ENCODE results near the gene MSL1. TPM values are rescaled to one million over a fixed set of nuclear protein-coding genes. Genes with fewer than 3 reads are reported as not detected.

MSL1 gene
- total and polyA plus RNA-seq, 2 of the 13 experiments (the other 11 are each of a cell fraction or from before 2014, with no cell fraction given) = 63.8 to 88.5 TPM

DNA sequence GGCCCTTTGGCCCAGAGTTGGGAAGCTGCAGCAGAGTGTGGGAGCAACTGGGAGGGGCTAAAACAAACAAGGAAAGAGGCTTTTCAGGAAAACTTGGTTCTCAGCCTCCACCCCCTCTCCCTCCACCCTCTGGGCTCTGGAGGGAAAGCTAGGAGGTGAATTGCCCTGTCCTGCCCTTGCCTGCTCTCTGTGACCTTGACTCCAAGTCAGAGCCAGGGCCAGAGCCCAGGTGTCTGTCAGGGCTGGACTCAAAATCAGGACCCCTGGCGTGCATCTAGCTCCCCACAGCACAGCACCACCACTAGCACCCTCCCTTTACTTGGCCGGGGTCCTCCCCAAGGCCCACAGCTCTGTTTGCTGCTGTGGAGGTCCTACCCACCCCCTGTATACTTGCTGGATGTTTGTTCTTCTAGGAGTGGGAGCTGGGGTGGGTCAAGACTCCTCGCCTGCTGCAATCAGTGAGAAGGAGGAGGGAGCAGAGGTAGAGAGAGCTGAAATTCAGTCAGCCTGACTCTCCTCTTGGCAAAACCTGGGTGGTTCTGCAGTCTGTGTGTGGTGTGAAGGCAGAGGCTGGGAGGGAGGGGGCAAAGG lies 18.6 kb upstream of the MSL1 start (continued):
- 0 out of 2 replicates have a peak, but pooled peaks have one; percentile 23 for TF ChIP-seq ZMYM4 (CRISPR knock-in tag; IDR thresholded peaks at IDR 0.05)
- no peak for TF ChIP-seq ZKSCAN8 (CRISPR knock-in tag; IDR thresholded peaks at IDR 0.05; ENCODE audit: borderline replicate concordance)
- TF ChIP-seq, protein P1, sequence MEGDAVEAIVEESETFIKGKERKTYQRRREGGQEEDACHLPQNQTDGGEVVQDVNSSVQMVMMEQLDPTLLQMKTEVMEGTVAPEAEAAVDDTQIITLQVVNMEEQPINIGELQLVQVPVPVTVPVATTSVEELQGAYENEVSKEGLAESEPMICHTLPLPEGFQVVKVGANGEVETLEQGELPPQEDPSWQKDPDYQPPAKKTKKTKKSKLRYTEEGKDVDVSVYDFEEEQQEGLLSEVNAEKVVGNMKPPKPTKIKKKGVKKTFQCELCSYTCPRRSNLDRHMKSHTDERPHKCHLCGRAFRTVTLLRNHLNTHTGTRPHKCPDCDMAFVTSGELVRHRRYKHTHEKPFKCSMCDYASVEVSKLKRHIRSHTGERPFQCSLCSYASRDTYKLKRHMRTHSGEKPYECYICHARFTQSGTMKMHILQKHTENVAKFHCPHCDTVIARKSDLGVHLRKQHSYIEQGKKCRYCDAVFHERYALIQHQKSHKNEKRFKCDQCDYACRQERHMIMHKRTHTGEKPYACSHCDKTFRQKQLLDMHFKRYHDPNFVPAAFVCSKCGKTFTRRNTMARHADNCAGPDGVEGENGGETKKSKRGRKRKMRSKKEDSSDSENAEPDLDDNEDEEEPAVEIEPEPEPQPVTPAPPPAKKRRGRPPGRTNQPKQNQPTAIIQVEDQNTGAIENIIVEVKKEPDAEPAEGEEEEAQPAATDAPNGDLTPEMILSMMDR (CRISPR knock-in tag; IDR thresholded peaks at IDR 0.05) = no peak
- TF ChIP-seq ZNF550 (CRISPR knock-in tag; IDR thresholded peaks at IDR 0.05; ENCODE audit: borderline replicate concordance) = no peak
- no peak; the same call in 1 of the 2 replicates for TF ChIP-seq FOXO1 (CRISPR knock-in tag; IDR thresholded peaks at IDR 0.05)
- peak; percentile 59; the same call in 1 of the 2 replicates for TF ChIP-seq REPIN1 (CRISPR knock-in tag; IDR thresholded peaks at IDR 0.05; ENCODE audit: borderline replicate concordance, low read depth)
- TF ChIP-seq PPARG (CRISPR knock-in tag; conservative IDR thresholded peaks at IDR 0.05) = peak; percentile 46; the same call in 1 of the 2 replicates
- 0 out of 2 replicates have a peak, but pooled peaks have one; percentile 19 for TF ChIP-seq HMG20A (CRISPR knock-in tag; IDR thresholded peaks at IDR 0.05; ENCODE audit: borderline replicate concordance)
- TF ChIP-seq ATRX (CRISPR knock-in tag; IDR thresholded peaks at IDR 0.05; ENCODE audit: borderline replicate concordance) = no peak
- TF ChIP-seq RBM39 (IDR thresholded peaks at IDR 0.05; ENCODE audit: low read depth, low read length, poor library complexity, severe bottlenecking) = no peak
- no peak for TF ChIP-seq HMGA1 (CRISPR knock-in tag; conservative IDR thresholded peaks at IDR 0.05)
- TF ChIP-seq, protein P2, sequence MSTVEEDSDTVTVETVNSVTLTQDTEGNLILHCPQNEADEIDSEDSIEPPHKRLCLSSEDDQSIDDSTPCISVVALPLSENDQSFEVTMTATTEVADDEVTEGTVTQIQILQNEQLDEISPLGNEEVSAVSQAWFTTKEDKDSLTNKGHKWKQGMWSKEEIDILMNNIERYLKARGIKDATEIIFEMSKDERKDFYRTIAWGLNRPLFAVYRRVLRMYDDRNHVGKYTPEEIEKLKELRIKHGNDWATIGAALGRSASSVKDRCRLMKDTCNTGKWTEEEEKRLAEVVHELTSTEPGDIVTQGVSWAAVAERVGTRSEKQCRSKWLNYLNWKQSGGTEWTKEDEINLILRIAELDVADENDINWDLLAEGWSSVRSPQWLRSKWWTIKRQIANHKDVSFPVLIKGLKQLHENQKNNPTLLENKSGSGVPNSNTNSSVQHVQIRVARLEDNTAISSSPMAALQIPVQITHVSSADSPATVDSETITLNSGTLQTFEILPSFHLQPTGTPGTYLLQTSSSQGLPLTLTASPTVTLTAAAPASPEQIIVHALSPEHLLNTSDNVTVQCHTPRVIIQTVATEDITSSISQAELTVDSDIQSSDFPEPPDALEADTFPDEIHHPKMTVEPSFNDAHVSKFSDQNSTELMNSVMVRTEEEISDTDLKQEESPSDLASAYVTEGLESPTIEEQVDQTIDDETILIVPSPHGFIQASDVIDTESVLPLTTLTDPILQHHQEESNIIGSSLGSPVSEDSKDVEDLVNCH (CRISPR knock-in tag; IDR thresholded peaks at IDR 0.05) = no peak
- no peak for TF ChIP-seq RNF2 (conservative IDR thresholded peaks at IDR 0.05; ENCODE audit: low read depth)
- no peak for TF ChIP-seq ZC3H4 (CRISPR knock-in tag; IDR thresholded peaks at IDR 0.05; ENCODE audit: borderline replicate concordance)
- TF ChIP-seq, protein P3, sequence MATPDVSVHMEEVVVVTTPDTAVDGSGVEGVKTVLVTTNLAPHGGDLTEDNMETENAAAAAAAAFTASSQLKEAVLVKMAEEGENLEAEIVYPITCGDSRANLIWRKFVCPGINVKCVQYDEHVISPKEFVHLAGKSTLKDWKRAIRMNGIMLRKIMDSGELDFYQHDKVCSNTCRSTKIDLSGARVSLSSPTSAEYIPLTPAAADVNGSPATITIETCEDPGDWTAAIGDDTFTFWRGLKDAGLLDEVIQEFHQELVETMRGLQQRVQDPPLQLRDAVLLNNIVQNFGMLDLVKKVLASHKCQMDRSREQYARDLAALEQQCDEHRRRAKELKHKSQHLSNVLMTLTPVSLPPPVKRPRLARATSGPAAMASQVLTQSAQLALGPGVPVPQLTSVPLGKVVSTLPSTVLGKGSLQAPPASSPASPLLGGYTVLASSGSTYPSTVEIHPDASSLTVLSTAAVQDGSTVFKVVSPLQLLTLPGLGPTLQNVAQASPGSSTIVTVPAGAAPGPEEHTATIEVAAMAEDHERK (CRISPR knock-in tag; IDR thresholded peaks at IDR 0.05; ENCODE audit: low read depth) = no peak
- no peak for TF ChIP-seq ATM (IDR thresholded peaks at IDR 0.05; ENCODE audit: borderline replicate concordance)
- peak; percentile 54; the same call in 1 of the 2 replicates for TF ChIP-seq MTA1 (CRISPR knock-in tag; IDR thresholded peaks at IDR 0.05; ENCODE audit: borderline replicate concordance)
- no peak for TF ChIP-seq HNRNPH1 (optimal IDR thresholded peaks at IDR 0.05; ENCODE audit: low read depth, low read length)
- TF ChIP-seq, protein P4, sequence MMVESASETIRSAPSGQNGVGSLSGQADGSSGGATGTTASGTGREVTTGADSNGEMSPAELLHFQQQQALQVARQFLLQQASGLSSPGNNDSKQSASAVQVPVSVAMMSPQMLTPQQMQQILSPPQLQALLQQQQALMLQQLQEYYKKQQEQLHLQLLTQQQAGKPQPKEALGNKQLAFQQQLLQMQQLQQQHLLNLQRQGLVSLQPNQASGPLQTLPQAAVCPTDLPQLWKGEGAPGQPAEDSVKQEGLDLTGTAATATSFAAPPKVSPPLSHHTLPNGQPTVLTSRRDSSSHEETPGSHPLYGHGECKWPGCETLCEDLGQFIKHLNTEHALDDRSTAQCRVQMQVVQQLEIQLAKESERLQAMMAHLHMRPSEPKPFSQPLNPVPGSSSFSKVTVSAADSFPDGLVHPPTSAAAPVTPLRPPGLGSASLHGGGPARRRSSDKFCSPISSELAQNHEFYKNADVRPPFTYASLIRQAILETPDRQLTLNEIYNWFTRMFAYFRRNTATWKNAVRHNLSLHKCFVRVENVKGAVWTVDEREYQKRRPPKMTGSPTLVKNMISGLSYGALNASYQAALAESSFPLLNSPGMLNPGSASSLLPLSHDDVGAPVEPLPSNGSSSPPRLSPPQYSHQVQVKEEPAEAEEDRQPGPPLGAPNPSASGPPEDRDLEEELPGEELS (CRISPR knock-in tag; IDR thresholded peaks at IDR 0.05) = peak; percentile 36; the same call in 1 of the 2 replicates
- no peak for TF ChIP-seq IKZF4 (CRISPR knock-in tag; IDR thresholded peaks at IDR 0.05; ENCODE audit: borderline replicate concordance, low read depth, not compliant biosample characterization)
- TF ChIP-seq, protein P5, sequence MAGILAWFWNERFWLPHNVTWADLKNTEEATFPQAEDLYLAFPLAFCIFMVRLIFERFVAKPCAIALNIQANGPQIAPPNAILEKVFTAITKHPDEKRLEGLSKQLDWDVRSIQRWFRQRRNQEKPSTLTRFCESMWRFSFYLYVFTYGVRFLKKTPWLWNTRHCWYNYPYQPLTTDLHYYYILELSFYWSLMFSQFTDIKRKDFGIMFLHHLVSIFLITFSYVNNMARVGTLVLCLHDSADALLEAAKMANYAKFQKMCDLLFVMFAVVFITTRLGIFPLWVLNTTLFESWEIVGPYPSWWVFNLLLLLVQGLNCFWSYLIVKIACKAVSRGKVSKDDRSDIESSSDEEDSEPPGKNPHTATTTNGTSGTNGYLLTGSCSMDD (CRISPR knock-in tag; IDR thresholded peaks at IDR 0.05) = no peak
